Measurements from ENCODE around the gene STAT5A.
"Not testable (repeated sequence)": the region's sequence is repeated elsewhere in the genome, so short reads cannot be mapped to it uniquely, and the experiment has no call there.

STAT5A gene

DNA sequence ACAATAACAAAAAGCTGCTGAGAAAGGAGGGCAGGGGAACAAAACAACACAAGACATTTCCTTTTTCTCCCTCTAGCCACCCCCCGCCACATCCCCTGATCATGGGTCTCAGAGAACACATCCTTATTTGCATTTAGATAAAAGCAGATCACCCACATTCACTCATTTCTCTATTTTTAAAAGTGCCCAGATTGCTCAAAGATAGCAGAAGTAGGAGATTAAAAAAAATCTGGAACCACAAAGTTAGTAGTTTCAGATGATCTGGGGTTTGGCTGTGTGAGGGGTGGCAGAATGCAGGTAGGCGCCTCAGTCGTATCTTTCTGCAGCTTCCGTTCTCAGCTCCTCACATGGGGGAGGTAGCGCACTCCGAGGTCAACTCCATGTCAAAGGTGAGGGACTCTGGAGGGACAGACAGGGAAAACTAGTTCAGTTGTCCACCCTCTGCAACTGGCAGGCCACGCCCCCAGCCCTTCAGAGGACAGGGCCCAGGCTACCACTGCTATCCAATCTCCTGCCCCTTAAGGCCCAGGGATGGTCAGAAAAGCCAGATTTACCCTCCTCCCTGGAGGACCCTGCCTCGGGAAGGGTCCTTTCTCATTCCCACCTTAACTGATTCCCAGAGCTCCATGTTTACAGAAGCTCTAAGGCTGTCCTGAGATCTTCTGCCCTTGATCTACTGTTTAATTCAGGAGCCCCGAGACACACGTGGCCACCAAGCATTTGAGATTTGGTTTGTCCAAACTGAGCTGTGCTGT lies 27.3 kb downstream of the STAT5A start:
- no peak overlapping the region for H3K4me3 ChIP-seq (ENCODE audit: low read depth, low read length)
- DNase-seq (ENCODE audit: low read depth) = peak; percentile 68
- TF ChIP-seq, protein P1, sequence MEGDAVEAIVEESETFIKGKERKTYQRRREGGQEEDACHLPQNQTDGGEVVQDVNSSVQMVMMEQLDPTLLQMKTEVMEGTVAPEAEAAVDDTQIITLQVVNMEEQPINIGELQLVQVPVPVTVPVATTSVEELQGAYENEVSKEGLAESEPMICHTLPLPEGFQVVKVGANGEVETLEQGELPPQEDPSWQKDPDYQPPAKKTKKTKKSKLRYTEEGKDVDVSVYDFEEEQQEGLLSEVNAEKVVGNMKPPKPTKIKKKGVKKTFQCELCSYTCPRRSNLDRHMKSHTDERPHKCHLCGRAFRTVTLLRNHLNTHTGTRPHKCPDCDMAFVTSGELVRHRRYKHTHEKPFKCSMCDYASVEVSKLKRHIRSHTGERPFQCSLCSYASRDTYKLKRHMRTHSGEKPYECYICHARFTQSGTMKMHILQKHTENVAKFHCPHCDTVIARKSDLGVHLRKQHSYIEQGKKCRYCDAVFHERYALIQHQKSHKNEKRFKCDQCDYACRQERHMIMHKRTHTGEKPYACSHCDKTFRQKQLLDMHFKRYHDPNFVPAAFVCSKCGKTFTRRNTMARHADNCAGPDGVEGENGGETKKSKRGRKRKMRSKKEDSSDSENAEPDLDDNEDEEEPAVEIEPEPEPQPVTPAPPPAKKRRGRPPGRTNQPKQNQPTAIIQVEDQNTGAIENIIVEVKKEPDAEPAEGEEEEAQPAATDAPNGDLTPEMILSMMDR (IDR thresholded peaks at IDR 0.05; ENCODE audit: insufficient read depth, low read depth, low read length, missing control alignments) = no peak

DNA sequence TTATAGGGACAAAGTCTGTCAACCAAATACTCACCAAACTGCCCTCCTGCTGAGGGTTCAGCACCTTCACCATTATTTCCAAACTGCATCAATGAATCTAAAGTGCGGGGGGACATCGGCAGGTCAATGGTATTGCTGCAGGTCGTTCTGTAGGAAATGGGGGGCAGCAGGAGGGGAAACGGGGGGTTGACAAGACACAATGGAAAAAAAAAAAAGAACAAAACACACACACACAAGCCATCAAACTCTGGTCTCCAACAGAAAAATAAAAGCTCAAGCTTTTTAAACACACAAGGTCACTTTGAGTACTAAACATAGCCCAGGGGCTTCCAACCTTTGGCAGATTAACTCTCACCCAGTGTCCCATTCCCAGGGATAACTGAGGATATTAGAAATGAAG lies 28.5 kb downstream of the STAT5A start:
- no peak for DNase-seq (ENCODE audit: low read depth)
- no peak overlapping the region for H3K4me3 ChIP-seq (ENCODE audit: low read depth, low read length)
- TF ChIP-seq, protein P1 (IDR thresholded peaks at IDR 0.05; ENCODE audit: insufficient read depth, low read depth, low read length, missing control alignments) = no peak

DNA sequence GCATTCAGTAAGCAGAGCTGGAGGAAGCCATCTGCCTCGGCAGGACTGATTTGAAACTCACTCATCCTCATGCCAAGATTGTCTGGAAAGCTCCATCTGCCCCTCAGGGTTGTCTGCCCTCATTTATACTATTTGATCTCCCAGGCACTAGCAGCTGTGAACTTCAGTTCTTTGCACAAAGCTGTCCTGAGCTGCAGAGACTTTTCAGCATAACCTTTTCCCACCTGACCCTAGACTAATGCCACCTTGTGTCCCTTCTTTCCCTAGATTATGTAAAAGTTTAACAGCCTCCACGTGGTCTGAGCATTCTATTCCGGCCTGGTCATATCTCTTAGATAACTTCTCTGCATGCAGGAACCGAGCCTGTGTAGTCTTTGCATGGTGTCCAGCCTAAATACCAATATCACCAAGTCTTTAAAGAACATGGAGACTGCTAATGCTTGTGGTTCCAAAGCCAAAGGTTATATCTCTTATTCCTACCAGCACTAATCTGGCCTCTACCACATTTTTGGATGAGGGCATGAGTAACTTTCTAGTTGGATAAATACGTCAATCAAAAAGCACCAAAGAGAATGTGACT lies 29.1 kb downstream of the STAT5A start:
- TF ChIP-seq, protein P1 (IDR thresholded peaks at IDR 0.05; ENCODE audit: insufficient read depth, low read depth, low read length, missing control alignments) = no peak
- DNase-seq (ENCODE audit: low read depth) = no peak
- no peak overlapping the region for H3K4me3 ChIP-seq (ENCODE audit: low read depth, low read length)

DNA sequence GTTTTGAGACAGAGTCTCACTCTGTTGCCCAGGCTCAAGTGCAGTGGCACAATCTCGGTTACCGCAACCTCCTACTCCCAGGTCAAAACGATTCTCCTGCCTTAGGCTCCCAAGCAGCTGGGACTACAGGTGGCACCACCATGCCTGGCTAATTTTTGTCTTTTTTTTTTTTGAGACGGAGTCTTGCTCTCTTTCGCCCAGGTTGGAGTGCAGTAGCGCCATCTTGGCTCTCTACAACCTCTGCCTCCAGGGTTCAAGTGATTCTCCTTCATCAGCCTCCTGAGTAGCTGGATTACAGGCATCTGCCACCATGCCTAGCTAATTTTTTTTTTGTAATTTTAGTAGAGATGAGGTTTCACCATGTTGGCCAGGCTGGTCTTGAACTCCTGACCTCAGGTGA lies 29.7 kb downstream of the STAT5A start:
- not testable (repeated sequence) for H3K4me3 ChIP-seq (ENCODE audit: low read depth, low read length); DNase-seq (ENCODE audit: low read depth)

DNA sequence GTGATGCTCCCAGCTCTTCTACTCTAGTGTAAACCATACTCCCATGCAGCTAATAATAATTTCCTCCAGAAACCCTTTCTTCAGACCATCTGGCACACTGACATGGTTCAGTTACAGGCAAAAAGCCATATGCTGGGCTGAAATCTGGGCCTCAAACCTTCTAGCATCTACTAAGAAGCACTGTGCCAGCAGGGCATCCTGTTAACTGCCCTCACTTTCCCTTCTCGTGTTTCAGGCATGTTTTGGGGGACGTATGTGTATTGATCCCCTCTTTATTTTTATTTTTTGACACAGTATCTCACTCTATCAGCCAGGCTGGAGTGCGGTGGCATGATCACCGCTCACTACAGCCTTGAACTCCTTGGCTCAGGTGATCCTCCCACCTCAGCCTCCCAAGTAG lies 33.3 kb downstream of the STAT5A start:
- no peak for DNase-seq (ENCODE audit: low read depth)
- TF ChIP-seq, protein P1 (IDR thresholded peaks at IDR 0.05; ENCODE audit: insufficient read depth, low read depth, low read length, missing control alignments) = no peak
- no peak overlapping the region for H3K4me3 ChIP-seq (ENCODE audit: low read depth, low read length)

DNA sequence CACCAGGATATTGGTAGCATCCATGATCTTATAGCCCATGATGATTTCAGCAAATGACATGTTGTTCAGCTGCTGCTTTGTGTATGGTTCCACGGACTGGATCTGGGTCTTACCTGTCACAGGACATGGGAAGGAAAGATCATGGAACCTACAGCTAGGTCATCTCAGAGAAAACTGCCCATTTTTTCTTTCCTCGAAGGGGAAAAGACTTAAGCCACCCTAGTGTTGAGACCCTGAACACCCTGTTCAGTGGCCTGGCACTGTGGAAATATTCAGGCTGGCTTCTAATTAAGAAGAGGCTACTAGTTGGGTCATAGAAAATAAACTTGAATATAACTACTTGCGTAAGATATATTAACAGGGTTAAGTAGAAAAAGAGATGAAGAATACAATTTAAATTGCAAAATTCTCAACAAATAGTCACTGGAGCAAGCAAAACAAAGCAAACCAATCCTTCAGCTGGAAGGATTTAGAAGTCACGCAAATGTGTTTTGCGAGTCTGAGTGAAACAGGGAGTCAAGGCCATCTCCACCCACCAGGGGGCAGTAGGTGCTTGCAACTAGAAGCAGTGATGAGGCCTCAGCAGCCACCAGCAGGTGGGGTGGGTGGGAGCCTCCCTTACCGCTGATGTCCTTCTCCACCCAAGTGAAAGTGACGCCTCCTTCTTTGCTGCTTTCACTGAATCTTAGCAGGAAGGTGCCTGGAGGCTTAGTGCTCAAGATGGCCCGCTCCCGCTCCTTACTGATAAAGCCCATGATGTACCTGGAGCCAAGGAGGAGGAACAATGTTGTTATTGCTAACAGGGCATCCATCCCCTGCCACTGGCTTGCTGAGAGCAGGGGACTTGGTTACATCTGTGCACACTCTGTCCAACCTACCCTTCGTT lies 34.3 kb downstream of the STAT5A start:
- H3K4me3 ChIP-seq (ENCODE audit: low read depth, low read length) = no peak overlapping the region
- peak; percentile 96 for DNase-seq (ENCODE audit: low read depth)
- TF ChIP-seq, protein P1 (IDR thresholded peaks at IDR 0.05; ENCODE audit: insufficient read depth, low read depth, low read length, missing control alignments) = peak; percentile 100

DNA sequence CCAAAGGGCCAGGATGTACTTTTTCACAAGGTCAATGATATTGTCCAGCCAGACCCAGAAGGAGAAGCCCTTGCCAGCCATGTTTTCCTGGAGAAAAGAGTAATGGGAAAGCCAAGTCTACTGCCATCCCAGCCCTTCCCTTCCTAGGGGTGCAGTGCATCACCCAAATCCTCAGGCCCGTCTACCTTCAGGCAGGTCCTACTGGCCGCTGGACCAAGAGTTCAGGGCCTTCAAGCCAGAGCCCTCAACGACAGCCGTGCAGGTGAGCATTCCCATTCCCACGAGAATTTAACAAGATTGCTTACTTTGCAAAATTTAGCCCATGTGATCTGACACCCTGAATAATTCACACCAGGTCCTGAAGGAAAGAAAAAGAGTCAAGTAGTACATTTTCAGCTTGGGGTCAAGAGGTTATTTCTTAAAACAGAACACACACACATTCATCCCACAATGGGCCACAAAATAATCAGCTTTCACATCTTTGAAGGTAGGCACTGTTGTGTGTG lies 35.0 kb downstream of the STAT5A start:
- DNase-seq (ENCODE audit: low read depth) = no peak
- no peak overlapping the region for H3K4me3 ChIP-seq (ENCODE audit: low read depth, low read length)
- TF ChIP-seq, protein P1 (IDR thresholded peaks at IDR 0.05; ENCODE audit: insufficient read depth, low read depth, low read length, missing control alignments) = no peak

All from GM12865 (cell line).